IMR-90 (cell line): ENCODE data around the gene SCAF1. TPM values are rescaled to one million over a fixed set of nuclear protein-coding genes. Genes with fewer than 3 reads are reported as not detected.
A peak's percentile ranks its signal among the peaks of the same experiment; 100 is the strongest.

Experiments used
- ATAC-seq: fragments of 200-7000 bp; cut with Tn5 transposase; 2 replicates; pipeline ENCODE4 v1.9.1; 2020; ENCODE audit warnings: low read depth, mild to moderate bottlenecking, moderate library complexity
- BruUV-seq: library from RNA; stranded (reverse); fragments of 400-500 nt; replicated peaks from 2 replicates; lab custom pipeline; 2021; lab: Mats Ljungman, UMichigan
- CTCF ChIA-PET: fragments of 300-600 bp; formaldehyde crosslinking; extraction: SDS; loops from one replicate; lab custom pipeline; 2021; ENCODE audit warnings: antibody characterized with exemption; lab: Yijun Ruan, JAX
- POLR2A ChIA-PET: fragments of 300-600 bp; sonication (Branson Sonifier 250); formaldehyde crosslinking; loops from one replicate; lab custom pipeline; 2022; ENCODE audit warnings: antibody characterized with exemption; ENCODE audit not compliant: unreplicated experiment; lab: Charles Lee
- DNase-seq: peaks from one replicate; pipeline ENCODE4 v3.0.0; 2013
- H2AFZ ChIP-seq: replicated peaks from 2 replicates; pipeline ENCODE3; 2013; ENCODE audit warnings: low read length, mild to moderate bottlenecking; ENCODE audit not compliant: poor library complexity
- H2AK5ac ChIP-seq: 2 replicates; pipeline ENCODE4 v1.6.1; 2013; ENCODE audit warnings: low read depth, low read length, inconsistent platforms
- H2AK9ac ChIP-seq: replicated peaks from 2 replicates; pipeline ENCODE3; 2013; ENCODE audit warnings: mild to moderate bottlenecking, low read depth, low read length, moderate library complexity; ENCODE audit not compliant: poor library complexity
- H2BK120ac ChIP-seq: 2 replicates; pipeline ENCODE4 v1.6.1; 2013; ENCODE audit warnings: low read depth, low read length, inconsistent platforms
- H2BK15ac ChIP-seq: 3 replicates; pipeline ENCODE4 v1.6.1; 2013; ENCODE audit warnings: low read depth, low read length, inconsistent platforms
- H2BK20ac ChIP-seq: 2 replicates; pipeline ENCODE4 v1.6.1; 2013; ENCODE audit warnings: low read depth, mild to moderate bottlenecking, inconsistent platforms, low read length, moderate library complexity
- H2BK5ac ChIP-seq: 2 replicates; pipeline ENCODE4 v1.6.1; 2013; ENCODE audit warnings: mild to moderate bottlenecking, low read depth, low read length, inconsistent platforms; ENCODE audit not compliant: poor library complexity, severe bottlenecking
- H3K14ac ChIP-seq: replicated peaks from 2 replicates; pipeline ENCODE4 v1.6.1; 2013; ENCODE audit warnings: low read depth, low read length, inconsistent platforms
- H3K18ac ChIP-seq: 2 replicates; pipeline ENCODE4 v1.6.1; 2013; ENCODE audit warnings: low read depth, low read length, control low read depth
- H3K23ac ChIP-seq: 2 replicates; pipeline ENCODE4 v1.6.1; 2013; ENCODE audit warnings: low read depth, low read length, inconsistent platforms
- H3K27ac ChIP-seq: 2 replicates; pipeline ENCODE4 v1.5.1; 2013; ENCODE audit warnings: mild to moderate bottlenecking, control low read depth, low read length; ENCODE audit not compliant: insufficient read depth
- H3K27me3 ChIP-seq: 2 replicates; pipeline ENCODE4 v1.6.1; 2013; ENCODE audit warnings: low read length; ENCODE audit not compliant: control insufficient read depth, insufficient read depth
- H3K36me3 ChIP-seq: 2 replicates; pipeline ENCODE4 v1.6.1; 2013; ENCODE audit warnings: low read length, mixed read lengths; ENCODE audit not compliant: control insufficient read depth, insufficient read depth
- H3K4ac ChIP-seq: 2 replicates; pipeline ENCODE4 v1.6.1; 2013; ENCODE audit warnings: low read depth, low read length, inconsistent platforms
- H3K4me1 ChIP-seq: 2 replicates; pipeline ENCODE4 v1.6.1; 2013; ENCODE audit warnings: low read length, mixed read lengths; ENCODE audit not compliant: control insufficient read depth, insufficient read depth
- H3K4me2 ChIP-seq: 2 replicates; pipeline ENCODE4 v1.6.1; 2013; ENCODE audit warnings: low read depth, mild to moderate bottlenecking, control low read depth, low read length, moderate library complexity
- H3K4me3 ChIP-seq: 2 replicates; pipeline ENCODE4 v1.5.1; 2013; ENCODE audit warnings: low read depth, mild to moderate bottlenecking, control low read depth, low read length, moderate library complexity; ENCODE audit not compliant: insufficient read depth
- H3K56ac ChIP-seq: 2 replicates; pipeline ENCODE4 v1.6.1; 2013; ENCODE audit warnings: low read length, inconsistent platforms; ENCODE audit not compliant: insufficient read depth; ENCODE audit errors: extremely low read depth
- H3K79me1 ChIP-seq, 2 experiments: 2 replicates each; pipeline ENCODE4 v1.6.1; 2013; ENCODE audit warnings: low read length in 2 of 2, inconsistent platforms in 1 of 2, low read depth in 1 of 2
- H3K9ac ChIP-seq: 2 replicates; pipeline ENCODE4 v1.6.1; 2013; ENCODE audit warnings: low read depth, low read length, control low read depth
- H3K9me1 ChIP-seq: 2 replicates; pipeline ENCODE4 v1.6.1; 2013; ENCODE audit warnings: low read length, inconsistent platforms; ENCODE audit not compliant: insufficient read depth
- H3K9me3 ChIP-seq: 2 replicates; pipeline ENCODE4 v1.6.1; 2013; ENCODE audit warnings: low read length; ENCODE audit not compliant: control insufficient read depth, insufficient read depth
- H4K20me1 ChIP-seq: 2 replicates; pipeline ENCODE4 v1.6.1; 2013; ENCODE audit warnings: low read length, inconsistent platforms; ENCODE audit not compliant: insufficient read depth
- H4K5ac ChIP-seq: 2 replicates; pipeline ENCODE4 v1.6.1; 2013; ENCODE audit warnings: mild to moderate bottlenecking, low read depth, low read length, control low read depth
- H4K8ac ChIP-seq, 2 experiments: 2 replicates each; pipeline ENCODE4 v1.6.1; 2013; ENCODE audit warnings: low read depth in 2 of 2, low read length in 2 of 2, control low read depth in 1 of 2, inconsistent platforms in 1 of 2
- H4K91ac ChIP-seq: 2 replicates; pipeline ENCODE4 v1.6.1; 2013; ENCODE audit warnings: low read depth, low read length, inconsistent platforms; ENCODE audit not compliant: insufficient read depth
- CHD1 ChIP-seq: IDR thresholded peaks from 2 replicates; pipeline ENCODE4 v1.6.1; 2012; ENCODE audit warnings: low read depth, low read length, improper control_type of control experiment
- FOS ChIP-seq: fragments of 150-350 bp; IDR thresholded peaks from 2 replicates; pipeline ENCODE4 v1.6.1; 2016; ENCODE audit warnings: low read depth, low read length
- SMC3 ChIP-seq: fragments of 150-350 bp; IDR thresholded peaks from 2 replicates; pipeline ENCODE4 v1.6.1; 2016; ENCODE audit warnings: low read depth, mild to moderate bottlenecking, antibody characterized with exemption, low read length, moderate library complexity
- WGBS, 2 experiments: methylation state at CpG; one replicate each; pipeline versions ENCODE4 v1.1.5 to v1.1.7; 2013; ENCODE audit warnings: missing lambda C conversion rate in 2 of 2; ENCODE audit not compliant: insufficient read length in 1 of 2; ENCODE audit errors: extremely low coverage in 2 of 2; 5-methylcytosine and 5-hydroxymethylcytosine counted together
- dilution Hi-C: fragments of 300-500 bp; cut with HindIII; formaldehyde crosslinking; loops from one replicate; pipeline ENCODE4 v1.14.3; 2018; ENCODE audit warnings: low sequenced_read_pairs; ENCODE audit not compliant: unreplicated experiment
- in situ Hi-C: fragments of 300-500 bp; cut with MboI; formaldehyde crosslinking; loops from 3 replicates; pipeline ENCODE4 v1.14.3; 2019; ENCODE audit warnings: low sequenced_read_pairs, inconsistent platforms, mixed read lengths
- intact Hi-C: fragments of 100-400 bp; cut with micrococcal nuclease; formaldehyde crosslinking; loops from 2 replicates; pipeline ENCODE4 v1.10.0; 2022
- polyA plus RNA-seq, 3 experiments: library from polyadenylated mRNA; depleted of rRNA; stranded (reverse); fragments of >200 nt; gene quantifications; 2 replicates each; pipeline ENCODE4 v1.2.3, GENCODE V29; 2012; ENCODE audit warnings: low replicate concordance in 1 of 3
- total RNA-seq: library from RNA; depleted of rRNA; stranded (reverse); fragments of >200 nt; gene quantifications from 2 replicates; pipeline ENCODE4 v1.2.3, GENCODE V29; 2012

The SCAF1 gene
- total and polyA plus RNA-seq, 2 of the 4 experiments (the other 2 are of a cell fraction) = 2.2 to 14.8 TPM

DNA sequence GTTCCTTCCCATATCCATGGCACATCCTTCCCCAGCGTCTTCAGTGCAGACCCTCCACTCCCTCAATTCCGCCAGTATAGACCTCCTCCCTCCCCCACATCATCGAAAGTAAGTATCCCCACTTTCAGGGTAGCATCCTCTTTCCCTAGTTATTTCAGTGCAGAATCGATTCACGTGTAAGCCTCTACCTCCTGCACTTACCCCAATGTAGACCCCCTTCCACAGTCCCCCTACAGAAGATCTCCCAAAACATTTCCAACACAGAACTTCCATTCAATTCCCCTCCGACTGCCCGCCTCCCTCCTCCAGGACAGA is 23.0 kb downstream of the SCAF1 start:
- no peaks in the 10 kb centered on the region for H3K9me3 ChIP-seq
- peak overlapping the region; percentile 92 for H3K4ac ChIP-seq
- H3K14ac ChIP-seq = peak overlapping the region; percentile 89
- peak overlapping the region; percentile 88 for H2BK5ac ChIP-seq
- peak overlapping the region; percentile 87 for H3K27ac ChIP-seq
- peaks cover 9% of the 10 kb centered on the region for H3K4me1 ChIP-seq
- H3K4me2 ChIP-seq = peak overlapping the region; percentile 92
- no peak overlapping the region for H2BK15ac ChIP-seq
- intact Hi-C loops (loop anchor here (1.0 kb wide), 1 partner anchor 23 kb away; the partner anchor contains the start of gene SCAF1), dilution Hi-C loops (no loop called here), in situ Hi-C loops (loop anchor here (10.0 kb wide), 1 partner anchor 170 kb away; the partner anchor contains the start of gene RPS11)
- H4K8ac ChIP-seq = peak overlapping the region; percentile 42 to 91
- no peaks in the 10 kb centered on the region for H3K27me3 ChIP-seq
- ChIA-PET CTCF (interaction anchor here (0.6 to 1.0 kb wide), 3 partner anchors 10 to 137 kb away, joined by 3 read pairs; partner anchors contain the start of gene RCN3), POLR2A (no interaction called here)
- peak overlapping the region; percentile 86 for H2AK9ac ChIP-seq
- peak overlapping the region; percentile 77 for H3K4me3 ChIP-seq
- TF ChIP-seq CHD1 = no peak
- no peak for TF ChIP-seq SMC3
- no peak for TF ChIP-seq FOS
- peaks cover 26% of the 10 kb centered on the region for H3K36me3 ChIP-seq
- peak overlapping the region; percentile 97 for H3K23ac ChIP-seq
- peaks cover 10 to 56% of the 10 kb centered on the region in 2 experiments; a peak in 3 of 4 replicates for H3K79me1 ChIP-seq
- ATAC-seq (peak; percentile 2), DNase-seq (no peak)
- H2BK120ac ChIP-seq = no peak overlapping the region
- peaks cover 3% of the 10 kb centered on the region; the same call in 1 of the 2 replicates for H3K9me1 ChIP-seq
- H4K5ac ChIP-seq = peak overlapping the region; percentile 53
- H4K91ac ChIP-seq = peak overlapping the region; percentile 69
- WGBS, 2 experiments = 0% methylated on average over 7 of the region's 7 CpGs; no CpG with 5 or more reads in 1 of the 2 experiments
- no TSS peak for BruUV-seq
- peak overlapping the region; percentile 91 for H3K9ac ChIP-seq
- H4K20me1 ChIP-seq = peaks cover 12% of the 10 kb centered on the region; the same call in 1 of the 2 replicates
- H3K56ac ChIP-seq = peak overlapping the region; percentile 71; the same call in 1 of the 2 replicates
- peak overlapping the region; percentile 96 for H2AK5ac ChIP-seq
- no peak overlapping the region for H2BK20ac ChIP-seq
- peak overlapping the region; percentile 22 for H3K18ac ChIP-seq
- peak overlapping the region; percentile 93 for H2AFZ ChIP-seq
